GM18861 (cell line): ENCODE measurements around the gene SCAF8.
"Not testable (repeated sequence)": the region's sequence is repeated elsewhere in the genome, so short reads cannot be mapped to it uniquely, and the experiment has no call there.

Experiments used
- ATAC-seq: cut with Tn5 transposase; IDR thresholded peaks from one replicate; pipeline ENCODE4 v1.9.1; 2021; ENCODE audit not compliant: unreplicated experiment

Gene SCAF8

GRCh38 chr6:154773610-154774089, 40.4 kb downstream of the SCAF8 start:
- peak; percentile 96 for ATAC-seq

- ATAC-seq = not testable (repeated sequence)
Observed at GRCh38 chr6:154779157-154779556, 45.9 kb downstream of the SCAF8 start.

GRCh38 chr6:154782193-154782592, 49.0 kb downstream of the SCAF8 start:
- ATAC-seq = no peak

GRCh38 chr6:154783229-154783628, 50.0 kb downstream of the SCAF8 start:
- peak; percentile 87 for ATAC-seq

- no peak for ATAC-seq
Observed at GRCh38 chr6:154785075-154785474, 51.9 kb downstream of the SCAF8 start.

- no peak for ATAC-seq
Observed at GRCh38 chr6:154786144-154786868, 53.1 kb downstream of the SCAF8 start.

GRCh38 chr6:154791556-154792317, 58.5 kb downstream of the SCAF8 start:
- no peak for ATAC-seq

GRCh38 chr6:154792325-154792724, 59.1 kb downstream of the SCAF8 start:
- no peak for ATAC-seq

- ATAC-seq = no peak
Observed at GRCh38 chr6:154792761-154793160, 59.5 kb downstream of the SCAF8 start.

- ATAC-seq = no peak
Observed at GRCh38 chr6:154796484-154796883, 63.3 kb downstream of the SCAF8 start.

- no peak for ATAC-seq
Observed at GRCh38 chr6:154797857-154798256, 64.6 kb downstream of the SCAF8 start.

GRCh38 chr6:154800338-154800737, 67.1 kb downstream of the SCAF8 start:
- ATAC-seq = no peak

- ATAC-seq = peak; percentile 51
Observed at GRCh38 chr6:154805288-154805911, 72.2 kb downstream of the SCAF8 start.

- no peak for ATAC-seq
Observed at GRCh38 chr6:154806804-154807203, 73.6 kb downstream of the SCAF8 start.

- not testable (repeated sequence) for ATAC-seq
Observed at GRCh38 chr6:154811663-154812062, 78.4 kb downstream of the SCAF8 start.

- peak; percentile 81 for ATAC-seq
Observed at GRCh38 chr6:154814063-154814462, 80.8 kb downstream of the SCAF8 start.

GRCh38 chr6:154815938-154816820, 83.0 kb downstream of the SCAF8 start:
- no peak for ATAC-seq

GRCh38 chr6:154821099-154821498, 87.9 kb downstream of the SCAF8 start:
- no peak for ATAC-seq

GRCh38 chr6:154821638-154822037, 88.4 kb downstream of the SCAF8 start:
- ATAC-seq = no peak

- no peak for ATAC-seq
Observed at GRCh38 chr6:154822947-154823558, 89.8 kb downstream of the SCAF8 start.
